Lower leg skin (tissue), 4 donors: ENCODE data around the gene SFMBT1. TPM values are rescaled to one million over a fixed set of nuclear protein-coding genes. Genes with fewer than 3 reads are reported as not detected.

Experiments
- DNase-seq, 2 donors: peaks; one replicate each; pipeline ENCODE4 v3.0.0-alpha.2; 2019; ENCODE audit warnings: low spot score in 2 of 2
- H3K4me3 ChIP-seq: fragments of 200-600 bp; sonication (generic); 2 replicates; pipeline ENCODE4 v1.5.1; 2017; ENCODE audit warnings: mild to moderate bottlenecking, low read depth; ENCODE audit not compliant: poor library complexity, severe bottlenecking
- CTCF ChIP-seq, 3 donors: fragments of 450-650 bp; IDR thresholded peaks; one replicate each; pipeline ENCODE4 v1.5.1; 2016; ENCODE audit warnings: antibody characterized with exemption in 3 of 3, mild to moderate bottlenecking in 3 of 3, moderate library complexity in 2 of 3
- POLR2A ChIP-seq, 2 donors: fragments of 450-650 bp; IDR thresholded peaks; one replicate each; pipeline ENCODE4 v1.6.1; 2016 to 2017; ENCODE audit warnings: antibody characterized with exemption in 2 of 2, mild to moderate bottlenecking in 1 of 2, moderate library complexity in 1 of 2
- WGBS, 2 donors: methylation state at CpG; one replicate each; pipeline ENCODE4 v1.1.5; 2018; 5-methylcytosine and 5-hydroxymethylcytosine counted together
- intact Hi-C: fragments of 100-400 bp; cut with DNase I; formaldehyde crosslinking; loops from one replicate; pipeline ENCODE4 v1.15.0; 2023; ENCODE audit warnings: low total_unique reads
- total RNA-seq, 4 donors: library from RNA; depleted of rRNA; stranded (reverse); fragments of >200 nt; gene quantifications; one replicate each; pipeline ENCODE4 v1.1.0, GENCODE V29; 2016

The SFMBT1 gene
- total RNA-seq, 4 donors from 2014 or later, result 9.5 to 24.3 (median 14.4) TPM

- no peak for DNase-seq
- no peak overlapping the region for H3K4me3 ChIP-seq
- intact Hi-C loops, result no loop called here
- WGBS, 2 donors, result 43 to 46% methylated on average over 11 of the region's 11 CpGs
- TF ChIP-seq POLR2A (IDR thresholded peaks at IDR 0.05) (no peak), CTCF (IDR thresholded peaks at IDR 0.05) (no peak)
These were observed 1.5 kb downstream of the SFMBT1 start for GRCh38 chr3:53044371-53044710.

GRCh38 chr3:53043738-53044137, 2.1 kb downstream of the SFMBT1 start:
- TF ChIP-seq POLR2A (IDR thresholded peaks at IDR 0.05), result no peak
- no peak for TF ChIP-seq CTCF (IDR thresholded peaks at IDR 0.05)
- no peak overlapping the region for H3K4me3 ChIP-seq
- WGBS, 2 donors, result 88 to 93% methylated on average over 2 of the region's 2 CpGs
- DNase-seq, result no peak
- intact Hi-C loops, result no loop called here

GRCh38 chr3:53042651-53043050, 3.2 kb downstream of the SFMBT1 start:
- no peak for DNase-seq
- no peak for TF ChIP-seq POLR2A (IDR thresholded peaks at IDR 0.05)
- no peak for TF ChIP-seq CTCF (IDR thresholded peaks at IDR 0.05)
- intact Hi-C loops, result no loop called here
- H3K4me3 ChIP-seq, result no peak overlapping the region
- 78 to 83% methylated on average over 3 of the region's 3 CpGs for WGBS, 2 donors

GRCh38 chr3:53040351-53040820, 5.5 kb downstream of the SFMBT1 start:
- no peak for DNase-seq
- H3K4me3 ChIP-seq, result no peak overlapping the region
- intact Hi-C loops, result no loop called here
- TF ChIP-seq CTCF (IDR thresholded peaks at IDR 0.05) (no peak), POLR2A (IDR thresholded peaks at IDR 0.05) (no peak)

GRCh38 chr3:53039376-53039752, 6.5 kb downstream of the SFMBT1 start:
- intact Hi-C loops, result no loop called here
- TF ChIP-seq POLR2A (IDR thresholded peaks at IDR 0.05) (no peak), CTCF (IDR thresholded peaks at IDR 0.05) (no peak)
- 87 to 90% methylated on average over 2 of the region's 2 CpGs for WGBS, 2 donors
- no peak for DNase-seq
- H3K4me3 ChIP-seq, result no peak overlapping the region

- no peak overlapping the region for H3K4me3 ChIP-seq
- TF ChIP-seq POLR2A (IDR thresholded peaks at IDR 0.05) (no peak), CTCF (IDR thresholded peaks at IDR 0.05) (no peak)
- intact Hi-C loops, result loop anchor here (1.0 kb wide), 1 partner anchor 11 kb away; no protein-coding TSS in a partner anchor
- DNase-seq, result no peak
- 78 to 84% methylated on average over 5 of the region's 5 CpGs for whole genome bisulfite sequencing, 2 donors
These were observed 7.0 kb downstream of the SFMBT1 start for GRCh38 chr3:53038679-53039375.
